ENCODE data around the gene COX20. TPM values are rescaled to one million over a fixed set of nuclear protein-coding genes. Genes with fewer than 3 reads are reported as not detected.

COX20 gene
- total RNA-seq, 1 donor from 2014 or later, result 22.8 TPM

GRCh38 chr1:244869950-244870349 lies 34.5 kb downstream of the COX20 start:
- ATAC-seq (no peak), DNase-seq (no peak)
- intact Hi-C loops (cut with DNase I), result no loop called here
- Histone ChIP-seq H3K4me3 (no peak overlapping the region), H3K27me3 (ENCODE audit: low read depth) (no peaks in the 10 kb centered on the region), H3K9me3 (no peaks in the 10 kb centered on the region), H3K36me3 (no peaks in the 10 kb centered on the region), H3K4me1 (peaks cover 10% of the 10 kb centered on the region), H3K27ac (no peak overlapping the region)
- TF ChIP-seq CTCF (IDR thresholded peaks at IDR 0.05), result no peak

- ATAC-seq (no peak), DNase-seq (no peak)
- Histone ChIP-seq H3K27ac (no peak overlapping the region), H3K4me3 (no peak overlapping the region), H3K36me3 (no peaks in the 10 kb centered on the region), H3K9me3 (no peaks in the 10 kb centered on the region), H3K27me3 (ENCODE audit: low read depth) (no peaks in the 10 kb centered on the region), H3K4me1 (no peaks in the 10 kb centered on the region)
- intact Hi-C loops (cut with DNase I), result no loop called here
- TF ChIP-seq CTCF (IDR thresholded peaks at IDR 0.05), result no peak
Observed at GRCh38 chr1:244874974-244875579, 39.6 kb downstream of the COX20 start.

GRCh38 chr1:244876228-244876910 lies 40.9 kb downstream of the COX20 start:
- Histone ChIP-seq H3K27me3 (ENCODE audit: low read depth) (no peaks in the 10 kb centered on the region), H3K4me3 (no peak overlapping the region), H3K4me1 (no peaks in the 10 kb centered on the region), H3K36me3 (no peaks in the 10 kb centered on the region), H3K27ac (no peak overlapping the region), H3K9me3 (no peaks in the 10 kb centered on the region)
- DNase-seq, result no peak
- intact Hi-C loops (cut with DNase I), result no loop called here
- no peak for TF ChIP-seq CTCF (IDR thresholded peaks at IDR 0.05)
- no peak for ATAC-seq

- intact Hi-C loops (cut with DNase I), result no loop called here
- no peak overlapping the region for H3K4me3 ChIP-seq
- H3K27me3 ChIP-seq (ENCODE audit: low read depth), result no peaks in the 10 kb centered on the region
- H3K36me3 ChIP-seq, result no peaks in the 10 kb centered on the region
- no peak for TF ChIP-seq CTCF (IDR thresholded peaks at IDR 0.05)
- no peak overlapping the region for H3K27ac ChIP-seq
- H3K9me3 ChIP-seq, result no peaks in the 10 kb centered on the region
- ATAC-seq (no peak), DNase-seq (no peak)
- no peaks in the 10 kb centered on the region for H3K4me1 ChIP-seq
Observed at GRCh38 chr1:244878681-244879080, 43.2 kb downstream of the COX20 start.

GRCh38 chr1:244881552-244882280 lies 46.3 kb downstream of the COX20 start:
- Histone ChIP-seq H3K4me3 (no peak overlapping the region), H3K27me3 (ENCODE audit: low read depth) (no peaks in the 10 kb centered on the region), H3K27ac (no peak overlapping the region), H3K36me3 (no peaks in the 10 kb centered on the region), H3K4me1 (no peaks in the 10 kb centered on the region), H3K9me3 (no peaks in the 10 kb centered on the region)
- no peak for DNase-seq
- ATAC-seq, result no peak
- TF ChIP-seq CTCF (IDR thresholded peaks at IDR 0.05), result no peak
- intact Hi-C loops (cut with DNase I), result no loop called here
